ENCODE results near the gene RBMS3. TPM values are rescaled to one million over a fixed set of nuclear protein-coding genes. Genes with fewer than 3 reads are reported as not detected.

RBMS3 gene
- total and polyA plus RNA-seq, 2 of the 8 experiments (the other 6 are each of a cell fraction or from before 2014, with no cell fraction given), result 3.7 to 6.9 TPM

DNA sequence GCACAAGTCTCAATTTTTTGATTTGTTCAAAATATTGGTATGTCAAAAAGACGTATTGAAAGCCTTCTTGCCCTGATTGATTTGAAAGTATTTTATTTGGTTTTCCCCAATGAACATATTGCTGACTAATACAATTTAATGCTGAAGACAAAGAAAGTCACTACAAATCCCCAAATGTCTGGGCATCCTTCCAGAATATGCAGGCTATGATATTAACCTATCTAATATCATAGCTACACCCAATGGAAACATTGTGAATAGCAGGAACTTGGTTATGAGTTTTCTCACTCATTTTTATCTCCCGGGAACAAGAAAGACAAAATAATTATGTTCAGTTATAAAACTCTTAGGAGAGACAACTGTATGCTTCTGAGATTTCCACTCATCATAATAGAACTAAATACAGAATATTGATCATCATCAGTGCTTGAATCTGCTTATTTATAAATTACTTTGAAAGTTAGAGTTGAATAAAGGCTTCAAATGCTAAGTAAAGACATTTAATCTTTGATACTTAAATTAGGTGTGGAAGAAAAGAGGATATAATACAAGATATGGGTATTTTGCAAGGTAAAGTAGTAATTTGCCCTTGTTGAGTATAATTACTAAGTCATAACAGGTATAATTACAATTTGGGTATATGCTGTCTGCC, 483.9 kb downstream of the RBMS3 start:
- Histone ChIP-seq H2BK5ac (ENCODE audit: low read depth, low read length) (no peak overlapping the region), H3K23me2 (ENCODE audit: low read depth, low read length) (no peaks in the 10 kb centered on the region; the same call in 1 of the 2 replicates), H3K14ac (ENCODE audit: insufficient read length) (no peak overlapping the region), H3K36me3 (ENCODE audit: control insufficient read depth in 2 of 4, insufficient read depth in 4 of 4, low read length in 3 of 4) (no peaks in the 10 kb centered on the region; a peak in 1 of 8 replicates), H3K4me2 (ENCODE audit: insufficient read depth in 1 of 2, low read depth in 2 of 2, low read length in 2 of 2) (no peak overlapping the region), H3K4me3 (ENCODE audit: extremely low read depth in 1 of 4, insufficient read depth in 2 of 4, low read depth in 3 of 4, low read length in 4 of 4) (no peak overlapping the region), H3K79me1 (ENCODE audit: low read depth, low read length) (no peaks in the 10 kb centered on the region), H3K4me1 (replicated peaks in 1 of 4; ENCODE audit: control insufficient read depth in 3 of 4, insufficient read depth in 4 of 4, low read length in 3 of 4) (no peaks in the 10 kb centered on the region), H2AK5ac (ENCODE audit: low read depth, low read length) (no peak overlapping the region), H3K9me3 (ENCODE audit: insufficient read depth in 2 of 2, low read depth in 1 of 2, low read length in 1 of 2) (no peaks in the 10 kb centered on the region), H4K5ac (ENCODE audit: insufficient read length, low read depth, low read length) (no peak overlapping the region), H3K56ac (replicated peaks; ENCODE audit: insufficient read length, low read depth, low read length) (no peak overlapping the region), H2BK12ac (ENCODE audit: low read depth, low read length) (no peak overlapping the region), H3K9ac (replicated peaks in 1 of 4; ENCODE audit: extremely low read depth in 1 of 4, low read depth in 3 of 4, low read length in 3 of 4) (no peak overlapping the region), H3K18ac (ENCODE audit: extremely low read depth, low read length) (no peak overlapping the region), H2BK15ac (ENCODE audit: low read length) (no peak overlapping the region), H2BK20ac (ENCODE audit: low read length) (no peak overlapping the region), H3K27ac (ENCODE audit: low read depth, low read length) (no peak overlapping the region), H3K79me2 (ENCODE audit: control insufficient read depth in 1 of 2, insufficient read depth in 2 of 2, low read length in 2 of 2) (no peaks in the 10 kb centered on the region), H4K20me1 (replicated peaks in 1 of 2; ENCODE audit: control insufficient read depth in 1 of 2, insufficient read depth in 2 of 2, low read length in 2 of 2) (no peaks in the 10 kb centered on the region), H3K23ac (ENCODE audit: insufficient read length) (no peak overlapping the region), H3K27me3 (replicated peaks in 1 of 4; ENCODE audit: control insufficient read depth in 3 of 4, extremely low read depth in 1 of 4, insufficient read depth in 3 of 4, low read length in 3 of 4) (no peaks in the 10 kb centered on the region), H4K8ac (ENCODE audit: extremely low read depth, insufficient read depth, low read length) (no peak overlapping the region), H2AFZ (ENCODE audit: low read length) (no peak overlapping the region), H2BK120ac (replicated peaks; ENCODE audit: low read depth, low read length) (no peak overlapping the region), H3K4ac (replicated peaks; ENCODE audit: insufficient read length, low read depth, low read length) (no peak overlapping the region), H4K91ac (replicated peaks; ENCODE audit: insufficient read length, low read length) (no peak overlapping the region)
- WGBS, 2 experiments (ENCODE audit: extremely low coverage in 1 of 2, insufficient coverage in 1 of 2, insufficient read length in 1 of 2, insufficient replicate concordance in 2 of 2, low coverage in 1 of 2, low lambda C conversion rate in 2 of 2, missing lambda C conversion rate in 1 of 2), result 89% methylated on average over 2 of the region's 2 CpGs; no CpG with 5 or more reads in 1 of the 2 experiments
- ChIA-PET CTCF (ENCODE audit: partially characterized antibody) (interaction anchor here (0.7 kb wide), 1 partner anchor 8 kb away, joined by 3 read pairs; no protein-coding TSS in a partner anchor), POLR2A (ENCODE audit: partially characterized antibody) (no interaction called here)
- TF ChIP-seq SIRT6 (IDR thresholded peaks at IDR 0.05; ENCODE audit: low read length) (no peak), BRCA1 (IDR thresholded peaks at IDR 0.05; ENCODE audit: low read depth, low read length) (no peak), KDM5A (IDR thresholded peaks at IDR 0.05; ENCODE audit: low read length) (no peak), POLR2A (IDR thresholded peaks at IDR 0.05; ENCODE audit: control extremely low read depth in 1 of 2, low read depth in 2 of 2, low read length in 2 of 2) (no peak), FOSL1 (IDR thresholded peaks at IDR 0.05; ENCODE audit: insufficient read depth, low read depth, low read length) (no peak), JUND (IDR thresholded peaks at IDR 0.05; ENCODE audit: low read length) (no peak), RXRA (IDR thresholded peaks at IDR 0.05; ENCODE audit: insufficient read depth, low read depth, low read length) (no peak), NRF1 (IDR thresholded peaks at IDR 0.05; ENCODE audit: low read depth, low read length) (no peak), POU5F1 (IDR thresholded peaks at IDR 0.05; ENCODE audit: low read depth, low read length) (no peak), TEAD4 (IDR thresholded peaks at IDR 0.05; ENCODE audit: low read depth, low read length) (no peak), MAFK (IDR thresholded peaks at IDR 0.05; ENCODE audit: low read depth, low read length) (no peak), CHD2 (IDR thresholded peaks at IDR 0.05; ENCODE audit: low read length) (no peak)
- TF ChIP-seq, protein P1, sequence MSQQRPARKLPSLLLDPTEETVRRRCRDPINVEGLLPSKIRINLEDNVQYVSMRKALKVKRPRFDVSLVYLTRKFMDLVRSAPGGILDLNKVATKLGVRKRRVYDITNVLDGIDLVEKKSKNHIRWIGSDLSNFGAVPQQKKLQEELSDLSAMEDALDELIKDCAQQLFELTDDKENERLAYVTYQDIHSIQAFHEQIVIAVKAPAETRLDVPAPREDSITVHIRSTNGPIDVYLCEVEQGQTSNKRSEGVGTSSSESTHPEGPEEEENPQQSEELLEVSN (IDR thresholded peaks at IDR 0.05), result no peak
- FAIRE-seq (no peak), DNase-seq (ENCODE audit: low read depth in 1 of 2, low spot score in 2 of 2) (no peak)
